Fibroblast of lung (primary cell): Measurements from ENCODE around the gene SLC25A31. TPM values are rescaled to one million over a fixed set of nuclear protein-coding genes. Genes with fewer than 3 reads are reported as not detected.

Source experiments
- DNase-seq, 2 donors: peaks; one replicate each; pipeline versions ENCODE4 v3.0.0 to v3.0.0-alpha.2; 2010; ENCODE audit warnings: low read depth in 2 of 2
- H2AFZ ChIP-seq: 2 replicates; pipeline ENCODE4 v1.5.1; 2012; ENCODE audit warnings: low read length, control low read depth, inconsistent platforms
- H3K27ac ChIP-seq: 2 replicates; pipeline ENCODE4 v1.5.1; 2011; ENCODE audit warnings: low read length, control low read depth; ENCODE audit not compliant: insufficient read depth
- H3K27me3 ChIP-seq: 2 replicates; pipeline ENCODE4 v1.5.1; 2011; ENCODE audit warnings: mild to moderate bottlenecking, low read length; ENCODE audit not compliant: control insufficient read depth, insufficient read depth
- H3K36me3 ChIP-seq: 2 replicates; pipeline ENCODE4 v1.5.1; 2011; ENCODE audit warnings: low read length; ENCODE audit not compliant: control insufficient read depth, insufficient read depth
- H3K4me1 ChIP-seq: 2 replicates; pipeline ENCODE4 v1.5.1; 2011; ENCODE audit warnings: low read length; ENCODE audit not compliant: control insufficient read depth, insufficient read depth; ENCODE audit errors: extremely low read depth
- H3K4me2 ChIP-seq: 2 replicates; pipeline ENCODE4 v1.5.1; 2011; ENCODE audit warnings: low read length, control low read depth; ENCODE audit not compliant: insufficient read depth; ENCODE audit errors: extremely low read depth
- H3K4me3 ChIP-seq, 4 experiments: fragments of 200-600 bp in 1 of 4; sonication (generic) in 1 of 4; replicated peaks in 1 of 4; 2 replicates each; pipeline ENCODE4 v1.5.1; 2011 to 2016; ENCODE audit warnings: low read length in 4 of 4, low read depth in 3 of 4, mild to moderate bottlenecking in 3 of 4, control low read depth in 2 of 4, inconsistent platforms in 1 of 4, mixed read lengths in 1 of 4; ENCODE audit not compliant: insufficient read depth in 1 of 4; ENCODE audit errors: control extremely low read depth in 1 of 4
- H3K79me2 ChIP-seq: 2 replicates; pipeline ENCODE4 v1.5.1; 2012; ENCODE audit warnings: mild to moderate bottlenecking, low read length, inconsistent platforms; ENCODE audit not compliant: control insufficient read depth, insufficient read depth
- H3K9ac ChIP-seq: 2 replicates; pipeline ENCODE4 v1.5.1; 2011; ENCODE audit warnings: mild to moderate bottlenecking, low read length, control low read depth; ENCODE audit not compliant: insufficient read depth
- H3K9me3 ChIP-seq: 2 replicates; pipeline ENCODE4 v1.5.1; 2012; ENCODE audit warnings: low read depth, low read length; ENCODE audit not compliant: control insufficient read depth, insufficient read depth
- H4K20me1 ChIP-seq: 2 replicates; pipeline ENCODE4 v1.5.1; 2011; ENCODE audit warnings: low read length; ENCODE audit not compliant: control insufficient read depth, insufficient read depth; ENCODE audit errors: extremely low read depth
- EZH2 ChIP-seq: IDR thresholded peaks from 2 replicates; pipeline ENCODE4 v1.5.1; 2012; ENCODE audit warnings: low read length, control low read depth, mild to moderate bottlenecking; ENCODE audit errors: missing control alignments
- polyA plus RNA-seq, 2 donors: library from polyadenylated mRNA; depleted of rRNA in 1 of 2; stranded (reverse) in 1 of 2; unstranded in 1 of 2; fragments of >200 nt; gene quantifications; 2 replicates each; pipeline ENCODE4 v1.2.1, GENCODE V29; 2011 to 2012; ENCODE audit warnings: missing spikeins in 1 of 2
- total RNA-seq: library from RNA; depleted of rRNA; stranded (reverse); fragments of >200 nt; gene quantifications from 2 replicates; pipeline ENCODE4 v1.2.1, GENCODE V29; 2014
- TF ChIP-seq, protein P1 (sequence below), 2 donors: IDR thresholded peaks in 1 of 2; conservative IDR thresholded peaks in 1 of 2; 1 replicate in 1 of 2; 2 replicates in 1 of 2; pipeline ENCODE4 v1.5.1; 2011 to 2012; ENCODE audit warnings: low read length in 2 of 2, control low read depth in 1 of 2, inconsistent platforms in 1 of 2, low read depth in 1 of 2, mild to moderate bottlenecking in 1 of 2

The SLC25A31 gene
- total and polyA plus RNA-seq, 2 donors (not counting 1 experiment from before 2014, with no cell fraction given) = not detected

- Histone ChIP-seq H3K9me3 (no peaks in the 10 kb centered on the region), H3K4me2 (no peak overlapping the region), H3K27ac (no peak overlapping the region), H3K79me2 (no peaks in the 10 kb centered on the region), H3K9ac (no peak overlapping the region), H3K36me3 (no peaks in the 10 kb centered on the region), H3K4me1 (no peaks in the 10 kb centered on the region), H3K27me3 (no peaks in the 10 kb centered on the region), H3K4me3 (no peak overlapping the region), H2AFZ (no peak overlapping the region), H4K20me1 (no peaks in the 10 kb centered on the region)
- no peak for DNase-seq
- TF ChIP-seq EZH2 = no peak
- TF ChIP-seq, protein P1, sequence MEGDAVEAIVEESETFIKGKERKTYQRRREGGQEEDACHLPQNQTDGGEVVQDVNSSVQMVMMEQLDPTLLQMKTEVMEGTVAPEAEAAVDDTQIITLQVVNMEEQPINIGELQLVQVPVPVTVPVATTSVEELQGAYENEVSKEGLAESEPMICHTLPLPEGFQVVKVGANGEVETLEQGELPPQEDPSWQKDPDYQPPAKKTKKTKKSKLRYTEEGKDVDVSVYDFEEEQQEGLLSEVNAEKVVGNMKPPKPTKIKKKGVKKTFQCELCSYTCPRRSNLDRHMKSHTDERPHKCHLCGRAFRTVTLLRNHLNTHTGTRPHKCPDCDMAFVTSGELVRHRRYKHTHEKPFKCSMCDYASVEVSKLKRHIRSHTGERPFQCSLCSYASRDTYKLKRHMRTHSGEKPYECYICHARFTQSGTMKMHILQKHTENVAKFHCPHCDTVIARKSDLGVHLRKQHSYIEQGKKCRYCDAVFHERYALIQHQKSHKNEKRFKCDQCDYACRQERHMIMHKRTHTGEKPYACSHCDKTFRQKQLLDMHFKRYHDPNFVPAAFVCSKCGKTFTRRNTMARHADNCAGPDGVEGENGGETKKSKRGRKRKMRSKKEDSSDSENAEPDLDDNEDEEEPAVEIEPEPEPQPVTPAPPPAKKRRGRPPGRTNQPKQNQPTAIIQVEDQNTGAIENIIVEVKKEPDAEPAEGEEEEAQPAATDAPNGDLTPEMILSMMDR (conservative IDR thresholded peaks at IDR 0.05 in 1 of 2, IDR thresholded peaks at IDR 0.05 in 1 of 2; ENCODE audit: low read depth in 1 of 2, low read length in 2 of 2) = no peak
Observed at GRCh38 chr4:127734976-127735375, 4.8 kb downstream of the SLC25A31 start.

DNA sequence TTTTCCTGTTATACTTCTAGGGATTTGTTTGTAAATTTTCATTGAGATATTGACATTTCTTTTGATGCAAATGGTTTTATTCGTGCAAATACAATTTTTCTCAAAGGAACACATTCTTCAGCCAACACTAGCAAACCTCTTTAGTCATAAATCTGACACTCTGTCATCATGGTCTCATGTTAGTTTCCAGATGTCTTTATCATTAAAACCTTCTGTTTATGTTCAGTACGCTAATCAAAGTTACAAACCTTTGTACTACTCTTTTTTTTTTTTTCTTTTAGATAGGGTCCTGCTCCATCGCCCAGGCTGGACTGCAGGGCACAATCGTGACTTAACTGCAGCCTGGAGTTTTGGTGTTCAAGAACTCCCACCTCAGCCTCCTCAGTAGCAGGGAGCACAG, 7.1 kb downstream of the SLC25A31 start:
- H2AFZ ChIP-seq = no peak overlapping the region
- no peaks in the 10 kb centered on the region for H3K4me1 ChIP-seq
- H3K36me3 ChIP-seq = no peaks in the 10 kb centered on the region
- H3K9ac ChIP-seq = no peak overlapping the region
- no peak overlapping the region for H3K4me2 ChIP-seq
- H3K27ac ChIP-seq = no peak overlapping the region
- no peaks in the 10 kb centered on the region for H4K20me1 ChIP-seq
- no peak overlapping the region for H3K4me3 ChIP-seq
- no peak for TF ChIP-seq EZH2
- TF ChIP-seq, protein P1 (conservative IDR thresholded peaks at IDR 0.05 in 1 of 2, IDR thresholded peaks at IDR 0.05 in 1 of 2; ENCODE audit: low read depth in 1 of 2, low read length in 2 of 2) = no peak
- H3K27me3 ChIP-seq = no peaks in the 10 kb centered on the region
- DNase-seq = no peak
- H3K9me3 ChIP-seq = no peaks in the 10 kb centered on the region
- H3K79me2 ChIP-seq = no peaks in the 10 kb centered on the region

DNA sequence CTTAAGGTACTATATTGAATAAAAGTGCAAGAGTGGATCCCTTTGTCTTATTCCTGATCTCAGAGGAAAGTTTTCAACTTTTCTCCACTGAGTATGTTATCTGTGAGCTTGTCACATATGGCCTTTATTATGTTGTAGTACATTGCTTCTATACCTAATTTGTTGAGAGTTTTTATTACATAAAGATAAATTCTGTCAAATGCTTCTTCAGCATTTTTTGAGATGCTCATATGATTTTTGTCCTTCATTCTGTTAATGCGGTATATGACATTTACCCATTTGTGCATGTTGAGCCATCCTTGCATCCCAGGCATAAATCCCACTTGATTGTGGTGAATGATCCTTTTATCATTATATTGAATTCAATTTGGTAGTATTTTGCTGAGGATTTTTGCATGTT, 11.0 kb downstream of the SLC25A31 start:
- no peak for DNase-seq
- H4K20me1 ChIP-seq = no peaks in the 10 kb centered on the region
- H3K27me3 ChIP-seq = no peaks in the 10 kb centered on the region
- no peak overlapping the region for H3K9ac ChIP-seq
- no peaks in the 10 kb centered on the region for H3K36me3 ChIP-seq
- H3K4me2 ChIP-seq = no peak overlapping the region
- H3K27ac ChIP-seq = no peak overlapping the region
- H2AFZ ChIP-seq = no peak overlapping the region
- TF ChIP-seq, protein P1 (conservative IDR thresholded peaks at IDR 0.05 in 1 of 2, IDR thresholded peaks at IDR 0.05 in 1 of 2; ENCODE audit: low read depth in 1 of 2, low read length in 2 of 2) = no peak
- TF ChIP-seq EZH2 = no peak
- no peaks in the 10 kb centered on the region for H3K4me1 ChIP-seq
- H3K4me3 ChIP-seq = no peak overlapping the region
- H3K79me2 ChIP-seq = no peaks in the 10 kb centered on the region
- H3K9me3 ChIP-seq = no peaks in the 10 kb centered on the region
